ENCODE results near the gene RSRC1.
"Not testable (repeated sequence)": the region's sequence is repeated elsewhere in the genome, so short reads cannot be mapped to it uniquely, and the experiment has no call there.

Gene RSRC1

DNA sequence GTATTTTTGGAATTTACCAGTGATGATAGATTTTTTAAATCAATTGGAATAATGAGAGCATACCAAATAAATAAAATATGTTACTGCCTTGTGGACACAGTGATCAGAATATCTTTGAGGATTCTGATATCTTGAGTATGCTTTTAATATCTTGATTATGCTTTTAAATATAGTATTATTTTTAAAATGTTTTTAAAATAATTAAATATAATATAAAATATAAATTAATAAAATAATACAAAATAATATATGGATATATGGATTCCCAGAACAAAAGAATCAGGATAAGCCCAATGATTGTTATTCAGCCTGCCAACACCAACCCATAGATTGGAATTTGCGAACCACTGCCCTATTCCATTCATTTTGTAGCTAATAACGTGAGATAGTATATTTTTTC lies 369.2 kb downstream of the RSRC1 start:
- no peak for DNase-seq

GRCh38 chr3:158483701-158484235 lies 373.9 kb downstream of the RSRC1 start:
- peak; percentile 44 for DNase-seq

GRCh38 chr3:158486200-158486599 lies 376.3 kb downstream of the RSRC1 start:
- DNase-seq = no peak

DNA sequence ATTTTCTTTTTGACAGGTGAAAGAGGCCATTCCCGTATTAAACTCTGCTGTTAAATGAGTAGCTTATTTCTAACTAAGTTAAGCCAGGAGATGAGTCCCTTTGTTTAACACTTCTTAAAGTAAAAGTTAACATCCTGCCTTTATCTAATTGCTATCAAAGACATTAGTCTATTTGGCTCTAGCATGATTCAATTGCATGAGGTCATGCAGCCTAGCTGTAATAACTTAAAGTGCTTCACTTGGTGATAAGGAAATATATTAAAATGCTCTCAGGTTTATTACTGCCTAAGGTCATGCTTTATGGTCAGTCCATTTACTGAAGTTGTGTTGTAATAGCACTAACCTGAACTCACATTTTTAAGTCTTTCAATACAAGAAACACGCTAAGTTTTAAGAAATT lies 378.8 kb downstream of the RSRC1 start:
- DNase-seq = no peak

DNA sequence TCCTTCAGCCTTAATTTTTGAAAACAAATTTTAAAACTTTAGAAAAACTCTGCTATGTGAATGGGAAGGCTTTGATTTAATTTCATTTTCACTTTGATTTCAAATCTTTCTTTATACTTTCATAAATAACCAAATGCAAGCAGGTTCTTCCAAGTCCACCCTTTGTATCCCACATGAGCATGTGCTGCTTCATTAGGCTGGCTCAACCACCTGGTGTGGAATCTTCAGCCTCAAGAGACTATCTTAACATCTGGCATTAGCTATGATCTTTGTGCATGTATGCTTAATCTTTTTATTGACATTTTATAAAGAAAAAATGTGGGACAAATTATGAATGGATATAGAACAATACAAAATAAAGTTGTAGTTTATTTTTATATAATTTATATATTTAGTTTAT lies 379.3 kb downstream of the RSRC1 start:
- no peak for DNase-seq

DNA sequence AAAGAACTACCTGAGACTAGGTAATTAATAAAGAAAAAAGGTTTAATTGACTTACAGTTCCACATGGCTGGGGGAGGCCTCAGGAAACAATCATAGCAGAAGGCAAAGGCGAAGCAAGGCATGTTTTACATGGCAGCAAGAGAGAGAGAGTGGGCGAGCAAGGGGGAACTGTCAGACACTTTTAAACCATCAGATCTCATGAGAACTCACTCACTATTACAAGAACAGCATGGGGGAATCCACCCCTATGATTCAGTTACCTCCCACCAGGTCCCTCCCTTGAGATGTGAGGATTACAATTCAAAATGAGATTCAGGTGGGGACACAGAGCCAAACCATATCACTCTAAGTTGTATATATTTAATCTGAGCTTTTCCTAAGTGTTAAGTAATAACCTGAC lies 382.1 kb downstream of the RSRC1 start:
- no peak for DNase-seq

DNA sequence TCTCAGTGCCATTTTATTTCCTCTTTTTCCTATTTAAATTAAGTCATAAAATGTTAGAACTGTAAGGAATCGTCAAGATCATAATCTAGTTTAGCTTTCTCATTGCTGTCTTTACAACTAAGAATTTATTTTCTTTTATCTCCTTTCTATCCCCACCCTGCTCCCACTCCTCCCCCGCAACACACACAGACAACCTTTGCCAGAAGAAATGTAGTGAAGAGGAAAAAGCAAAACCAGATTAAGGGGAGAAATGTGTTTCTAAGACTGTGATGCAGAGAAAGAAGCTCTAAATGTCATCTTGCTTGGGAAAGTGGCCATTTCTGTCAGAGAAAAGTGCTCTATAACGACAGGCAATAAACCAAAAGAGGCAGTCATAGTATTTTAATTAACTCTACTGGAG lies 382.8 kb downstream of the RSRC1 start:
- DNase-seq = no peak

- no peak for DNase-seq
Observed at GRCh38 chr3:158493931-158494330, 384.0 kb downstream of the RSRC1 start.

- DNase-seq = no peak
Observed at GRCh38 chr3:158494673-158495072, 384.8 kb downstream of the RSRC1 start.

GRCh38 chr3:158495398-158495902 lies 385.6 kb downstream of the RSRC1 start:
- not testable (repeated sequence) for DNase-seq

GRCh38 chr3:158505117-158505516 lies 395.2 kb downstream of the RSRC1 start:
- DNase-seq = no peak

- DNase-seq = no peak
Observed at GRCh38 chr3:158506456-158506855, 396.6 kb downstream of the RSRC1 start.

- no peak for DNase-seq
Observed at GRCh38 chr3:158508481-158508880, 398.6 kb downstream of the RSRC1 start.

- DNase-seq = no peak
Observed at GRCh38 chr3:158509891-158510290, 400.0 kb downstream of the RSRC1 start.

DNA sequence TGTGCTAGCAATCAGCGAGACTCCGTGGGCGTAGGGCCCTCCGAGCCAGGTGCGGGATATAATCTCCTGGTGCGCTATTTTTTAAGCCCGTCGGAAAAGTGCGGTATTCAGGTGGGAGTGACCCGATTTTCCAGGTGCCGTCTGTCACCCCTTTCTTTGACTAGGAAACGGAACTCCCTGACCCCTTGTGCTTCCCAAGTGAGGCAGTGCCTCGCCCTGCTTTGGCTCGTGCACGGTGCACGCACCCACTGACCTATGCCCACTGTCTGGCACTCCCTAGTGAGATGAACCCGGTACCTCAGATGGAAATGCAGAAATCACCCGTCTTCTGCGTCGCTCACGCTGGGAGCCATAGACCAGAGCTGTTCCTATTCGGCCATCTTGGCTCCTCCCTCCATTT lies 406.8 kb downstream of the RSRC1 start:
- DNase-seq = not testable (repeated sequence)

- DNase-seq = no peak
Observed at GRCh38 chr3:158519776-158520175, 409.9 kb downstream of the RSRC1 start.

DNA sequence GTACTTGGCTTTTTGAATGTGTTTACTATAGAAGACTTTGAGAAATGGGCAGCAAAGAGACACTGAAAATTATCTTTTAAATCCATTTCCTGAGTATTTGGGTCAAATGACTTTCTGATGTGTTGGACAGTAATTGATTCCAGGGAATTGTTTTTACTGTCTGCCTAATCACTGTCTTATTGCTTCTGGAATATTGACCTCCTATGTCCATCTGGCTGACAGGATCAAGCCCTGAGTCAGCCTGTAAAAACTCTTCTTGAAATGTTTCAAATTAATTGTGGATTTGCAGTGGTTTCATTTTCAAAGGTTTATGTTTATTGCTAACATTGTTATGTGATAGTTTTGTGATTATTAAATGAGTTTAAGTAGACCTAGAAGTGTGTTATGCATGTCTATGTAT lies 410.5 kb downstream of the RSRC1 start:
- no peak for DNase-seq

GRCh38 chr3:158522221-158523136 lies 412.6 kb downstream of the RSRC1 start:
- no peak for DNase-seq

- no peak for DNase-seq
Observed at GRCh38 chr3:158528076-158528674, 418.3 kb downstream of the RSRC1 start.

- no peak for DNase-seq
Observed at GRCh38 chr3:158531334-158531733, 421.4 kb downstream of the RSRC1 start.

DNA sequence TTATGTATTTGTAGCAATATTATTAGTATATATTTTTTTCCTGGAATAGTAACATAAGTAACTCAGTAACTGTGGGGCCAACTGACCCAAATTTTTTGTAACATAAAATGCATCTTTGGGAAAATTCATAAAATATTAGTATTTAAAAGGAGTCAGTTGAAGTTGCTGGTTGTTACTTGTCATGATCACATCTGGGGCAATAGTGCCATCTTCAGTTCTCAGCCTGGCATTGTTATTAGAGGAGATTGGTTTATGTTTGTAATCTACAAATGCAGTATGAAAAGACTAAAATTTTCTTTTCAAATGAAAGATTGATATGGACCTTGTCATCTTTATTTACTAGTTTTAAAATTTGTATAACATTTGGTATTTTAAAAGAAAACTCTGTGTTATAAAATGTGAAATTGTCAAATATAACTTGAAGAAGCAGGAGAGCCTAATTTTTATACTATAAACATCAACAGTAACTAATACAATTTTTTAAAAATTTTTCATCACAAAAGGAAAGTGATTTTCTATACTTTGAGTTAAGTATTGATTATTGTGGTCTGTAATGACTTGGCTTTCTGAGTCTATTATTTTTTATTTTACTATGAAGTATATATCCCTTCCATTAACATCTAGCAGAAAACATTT lies 422.3 kb downstream of the RSRC1 start:
- peak; percentile 57 for DNase-seq

- no peak for DNase-seq
Observed at GRCh38 chr3:158535918-158536317, 426.0 kb downstream of the RSRC1 start.

DNA sequence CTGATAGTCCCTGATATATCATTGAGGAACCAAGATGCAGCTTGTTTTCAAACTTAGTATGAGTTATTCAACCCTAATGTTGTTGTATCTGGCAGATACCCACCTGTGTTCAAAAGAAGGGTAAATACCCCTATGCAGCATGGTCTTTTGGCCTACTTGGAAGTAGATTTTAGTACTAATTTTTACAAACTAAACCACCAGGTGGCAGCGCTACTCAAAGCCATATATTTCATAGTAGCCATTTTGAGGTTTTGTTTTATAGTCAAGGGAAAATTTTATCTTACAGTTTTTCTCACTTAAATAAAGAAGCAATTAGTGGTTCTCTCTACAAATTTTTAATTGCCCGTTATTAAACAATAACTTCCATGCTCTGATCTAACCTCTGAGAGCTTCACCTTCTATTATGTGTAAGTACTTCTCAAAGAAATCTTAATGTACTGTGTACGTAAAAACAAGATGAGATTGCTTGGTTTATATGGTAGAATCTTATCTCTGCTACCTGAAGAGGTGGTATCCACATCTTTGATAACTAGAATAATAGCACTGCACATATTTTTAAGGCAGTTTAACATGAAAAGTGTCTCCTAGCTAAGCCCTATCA lies 429.6 kb downstream of the RSRC1 start:
- DNase-seq = peak; percentile 70
